DMS79 treated with DMSO at 0.1 percent for 48 hours (cell line): ENCODE data around the gene AURKA.
A peak's percentile ranks its signal among the peaks of the same experiment; 100 is the strongest.
"Not testable (repeated sequence)": the region's sequence is repeated elsewhere in the genome, so short reads cannot be mapped to it uniquely, and the experiment has no call there.

Experiments used
- DNase-seq: peaks from one replicate; lab custom pipeline; 2025; lab: John Stamatoyannopoulos, UW

Gene AURKA

GRCh38 chr20:56422076-56422823 lies 30.2 kb upstream of the AURKA start:
- DNase-seq = no peak

- DNase-seq = no peak
These were observed 29.1 kb upstream of the AURKA start for GRCh38 chr20:56420940-56421688.

DNA sequence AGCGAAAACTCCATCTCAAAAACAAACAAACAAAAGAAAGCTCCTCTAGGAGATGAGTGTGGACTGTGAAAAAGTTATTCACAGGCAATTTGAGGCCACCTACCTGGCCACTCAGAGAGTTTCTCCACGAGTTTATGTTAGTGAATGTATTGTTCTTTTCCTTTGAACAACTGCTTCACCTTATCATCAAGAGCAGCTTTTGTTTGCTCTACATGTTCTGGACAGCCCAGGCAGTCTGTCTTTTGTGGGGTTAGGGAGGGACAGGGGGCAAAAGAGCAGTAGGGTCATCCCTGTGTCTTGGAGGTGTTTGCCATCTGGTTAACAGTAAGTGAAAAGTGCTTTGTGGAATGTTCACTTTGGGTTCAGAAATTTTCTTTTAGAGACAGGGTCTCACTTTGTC lies 28.0 kb upstream of the AURKA start:
- DNase-seq = no peak

DNA sequence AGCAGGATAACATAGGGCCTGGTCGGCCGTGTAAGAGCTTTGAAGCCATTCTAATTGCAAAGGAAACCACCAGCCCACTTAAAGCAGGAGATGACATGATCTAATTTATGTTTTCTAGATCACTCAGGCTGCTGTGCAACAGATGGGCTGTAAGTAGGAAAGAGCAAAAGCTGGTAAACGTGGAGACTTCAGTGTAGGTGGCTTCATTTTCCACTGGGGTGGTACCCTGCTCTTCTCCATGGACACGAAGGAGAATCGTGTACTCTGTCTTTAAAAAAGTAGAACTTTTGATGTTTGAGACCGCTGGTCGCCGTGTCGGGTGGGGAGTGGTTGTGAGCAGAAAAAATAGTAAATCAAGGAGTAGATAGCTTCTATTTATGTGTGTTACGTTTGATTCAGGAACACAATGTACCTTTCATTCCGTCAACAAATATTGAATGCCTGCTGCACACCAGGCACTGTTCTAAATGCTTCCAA lies 26.4 kb upstream of the AURKA start:
- DNase-seq = no peak

- DNase-seq = no peak
These were observed 25.9 kb upstream of the AURKA start for GRCh38 chr20:56417911-56418310.

DNA sequence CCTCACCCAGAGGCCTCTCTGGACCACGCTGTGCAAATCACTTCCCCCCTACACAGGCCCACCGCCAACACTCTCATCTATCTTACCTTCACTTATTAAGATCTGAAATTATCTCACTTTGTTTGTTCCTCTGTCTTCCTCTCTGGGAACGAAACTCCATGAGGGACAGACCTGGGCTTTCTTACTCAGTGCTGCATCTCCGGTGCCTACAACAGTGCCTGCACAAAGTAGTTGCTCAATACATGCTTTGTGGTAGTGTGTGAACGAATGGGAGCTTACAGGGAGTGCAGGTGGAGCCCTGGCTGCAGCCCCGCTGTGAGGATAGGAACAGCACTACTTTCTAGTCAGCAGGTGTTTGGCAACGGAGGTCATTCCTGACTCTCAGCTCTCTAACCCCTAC lies 25.4 kb upstream of the AURKA start:
- DNase-seq = no peak

DNA sequence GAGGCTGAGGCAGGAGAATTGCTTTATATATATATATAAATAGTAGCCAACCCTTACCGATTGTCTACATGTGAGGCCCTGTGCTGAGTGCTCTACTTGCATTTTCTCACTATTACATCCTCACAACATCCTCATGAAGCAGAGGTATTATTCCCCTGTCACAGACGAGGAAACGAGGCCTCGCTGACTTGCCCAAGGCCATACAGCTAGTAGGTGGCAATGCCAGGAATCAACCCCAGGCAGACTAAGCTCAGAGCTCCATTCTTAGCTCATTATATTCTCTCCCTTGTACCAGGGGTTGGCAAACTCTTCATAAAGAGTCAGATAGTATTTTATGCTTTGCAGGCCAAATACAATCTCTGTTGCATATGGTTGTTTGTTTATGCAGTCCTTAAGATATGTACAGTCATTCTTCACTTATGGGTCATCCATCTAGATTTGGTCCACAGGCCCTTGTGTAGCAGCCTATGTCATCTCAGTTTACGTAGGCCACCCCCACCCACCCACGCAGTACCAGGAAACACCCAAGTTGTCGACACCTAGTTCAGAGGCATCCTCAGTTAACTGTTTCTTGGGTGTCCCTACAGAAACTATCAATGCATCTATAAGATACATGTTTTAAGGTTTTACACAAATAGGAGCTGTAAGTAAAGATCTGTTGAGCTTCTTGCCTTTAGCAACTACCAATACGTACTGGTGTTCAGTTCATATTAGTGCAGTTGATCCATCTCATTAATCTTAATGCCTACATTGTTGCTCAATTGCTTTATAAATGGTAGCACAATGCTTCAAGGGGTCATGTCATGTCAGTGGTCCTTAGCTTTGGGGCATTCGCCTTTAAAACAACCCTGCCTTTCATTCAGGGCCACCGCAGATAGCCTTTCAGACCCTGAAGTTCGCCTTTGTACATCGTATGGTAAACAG lies 23.1 kb upstream of the AURKA start:
- no peak for DNase-seq

GRCh38 chr20:56412949-56413348 lies 20.9 kb upstream of the AURKA start:
- DNase-seq = no peak

DNA sequence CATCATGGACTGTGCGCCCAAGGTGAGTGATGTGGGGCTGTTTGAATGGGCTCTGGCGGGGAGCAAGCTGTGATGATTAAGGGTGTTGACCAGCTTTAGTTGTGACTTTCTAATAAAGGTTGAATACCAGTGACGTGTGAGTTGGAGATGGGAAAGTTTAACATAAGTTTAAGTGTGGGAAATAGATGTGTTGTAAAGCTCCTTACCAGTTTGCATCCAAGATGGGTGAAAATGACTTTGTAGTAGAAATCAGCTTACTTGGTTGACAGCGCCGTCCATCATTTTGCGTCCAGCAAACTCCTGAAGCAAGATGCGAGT lies 20.4 kb upstream of the AURKA start:
- no peak for DNase-seq

- DNase-seq = no peak
These were observed 19.9 kb upstream of the AURKA start, which contains the start of gene CASS4 for GRCh38 chr20:56411759-56412472. Gene CASS4, plus strand, starts transcription at chr20:56412260. Its CDS starts 199 bp downstream, at chr20:56412459.

GRCh38 chr20:56411287-56411686 lies 19.3 kb upstream of the AURKA start:
- DNase-seq = not testable (repeated sequence)

- no peak for DNase-seq
These were observed 17.9 kb upstream of the AURKA start for GRCh38 chr20:56409956-56410355.

GRCh38 chr20:56409521-56409920 lies 17.5 kb upstream of the AURKA start:
- no peak for DNase-seq

- no peak for DNase-seq
These were observed 14.9 kb upstream of the AURKA start for GRCh38 chr20:56406910-56407309.

- DNase-seq = not testable (repeated sequence)
These were observed 13.3 kb upstream of the AURKA start for GRCh38 chr20:56405356-56405755.

DNA sequence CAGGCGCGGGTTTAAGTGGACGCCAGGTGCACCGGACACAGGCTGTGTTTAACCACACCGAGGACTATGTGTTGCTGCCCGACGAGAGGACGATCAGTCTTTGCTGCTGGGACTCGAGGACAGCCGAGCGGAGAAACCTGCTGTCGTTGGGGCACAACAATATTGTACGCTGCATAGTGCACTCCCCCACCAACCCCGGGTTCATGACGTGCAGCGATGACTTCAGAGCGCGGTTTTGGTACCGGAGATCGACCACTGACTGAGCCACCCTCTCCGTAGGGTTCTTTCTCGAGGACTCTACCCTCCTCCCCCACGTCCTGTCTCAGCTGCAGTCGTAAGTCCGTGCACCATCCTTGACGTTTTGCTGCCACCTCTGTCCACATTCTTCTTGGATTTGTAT lies 11.4 kb upstream of the AURKA start:
- no peak for DNase-seq

DNA sequence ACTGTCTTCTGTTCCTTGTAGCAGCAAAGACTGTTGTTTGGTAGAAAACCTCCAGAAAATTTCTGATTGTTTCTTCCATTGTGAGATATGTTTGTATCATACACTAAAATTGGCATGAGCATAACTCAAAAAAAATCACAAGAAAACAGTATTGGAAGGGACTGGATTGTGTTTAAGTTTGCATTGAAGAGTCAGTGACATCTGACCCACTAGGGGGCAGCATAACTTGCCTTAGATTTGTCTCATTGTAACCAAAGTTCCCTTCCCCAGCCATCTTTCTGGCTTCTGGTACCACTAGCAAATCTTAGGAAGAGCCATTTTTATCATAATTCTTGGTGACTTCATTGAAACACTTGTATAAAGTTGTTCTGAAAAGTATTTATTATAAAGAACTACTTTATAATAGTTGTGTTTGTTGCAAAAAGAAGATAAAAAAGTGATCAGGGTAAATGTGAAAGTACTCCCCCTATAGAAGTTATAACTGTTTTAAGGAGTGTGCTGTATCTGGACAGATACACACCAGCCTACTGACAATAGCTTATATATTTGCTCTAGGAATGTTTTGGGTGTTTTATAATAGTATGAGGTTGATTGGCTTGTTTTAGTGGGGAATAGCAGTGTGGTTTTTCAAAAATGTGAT lies 8.1 kb upstream of the AURKA start:
- DNase-seq = peak; percentile 14

DNA sequence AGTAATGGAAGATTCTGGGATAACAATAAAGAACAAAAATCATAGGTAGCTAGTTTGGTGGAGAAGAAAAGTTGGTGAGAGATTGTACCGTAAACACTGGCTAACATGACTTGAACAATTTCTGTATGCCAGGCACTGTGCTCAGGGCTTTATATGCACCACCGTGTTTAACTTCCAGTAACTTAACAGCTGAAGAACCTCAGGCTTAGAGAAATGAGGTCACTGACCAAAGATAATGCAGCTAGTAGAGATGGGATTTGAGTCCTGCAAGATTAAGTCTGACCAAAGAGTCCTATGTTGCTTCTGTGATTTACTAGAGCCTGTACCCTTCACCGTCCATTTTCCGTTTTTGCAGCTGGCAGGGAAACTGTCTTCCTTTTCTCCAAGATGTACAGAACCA lies 3.2 kb upstream of the AURKA start:
- DNase-seq = no peak

- DNase-seq = no peak
These were observed 1.6 kb upstream of the AURKA start for GRCh38 chr20:56393653-56394052.

- DNase-seq = no peak
These were observed 967 bp upstream of the AURKA start for GRCh38 chr20:56392881-56393482.

- no peak for DNase-seq
These were observed 351 bp downstream of the AURKA start for GRCh38 chr20:56391596-56392131.
